A549 (cell line): Measurements from ENCODE around the gene LRP5. TPM values are rescaled to one million over a fixed set of nuclear protein-coding genes. Genes with fewer than 3 reads are reported as not detected.
A peak's percentile ranks its signal among the peaks of the same experiment; 100 is the strongest.

ENCODE experiments used
- ATAC-seq, 2 experiments: fragments of 200-7000 bp in 1 of 2; fragments of >200 bp in 1 of 2; cut with Nextera tagmentation in 1 of 2; cut with Tn5 transposase in 1 of 2; 3 replicates each; pipeline versions ENCODE4 v1.8.0 to v1.9.1; 2018 to 2020; ENCODE audit warnings: mild to moderate bottlenecking in 1 of 2, moderate library complexity in 1 of 2
- CTCF ChIA-PET: fragments of 300-600 bp; sonication (Branson Sonifier 250); formaldehyde crosslinking; extraction: SDS; loops from one replicate; lab custom pipeline; 2021; ENCODE audit warnings: antibody characterized with exemption, inconsistent platforms; lab: Yijun Ruan, JAX
- POLR2A ChIA-PET: fragments of 350-600 bp; formaldehyde crosslinking; extraction: SDS; loops from one replicate; lab custom pipeline; 2021; ENCODE audit warnings: antibody characterized with exemption, inconsistent platforms; lab: Yijun Ruan, JAX
- DNase-seq, 2 experiments: peaks; one replicate each; pipeline versions ENCODE4 v3.0.0 to v3.0.0-alpha.2; 2011 to 2016; ENCODE audit warnings: low read depth in 1 of 2, low spot score in 1 of 2
- FAIRE-seq: peaks from 2 replicates; lab custom pipeline; 2011; peaks lifted over from hg19 to GRCh38; lab: Jason Lieb, UNC
- H3K27ac ChIP-seq, 2 experiments: fragments of >200 bp; sonication (Bioruptor Twin); formaldehyde crosslinking; 3 replicates each; pipeline ENCODE4 v1.5.1; 2016 to 2017
- H3K4me1 ChIP-seq: fragments of >200 bp; sonication (Bioruptor Twin); formaldehyde crosslinking; 3 replicates; pipeline ENCODE4 v1.6.1; 2016
- H3K4me2 ChIP-seq: fragments of >200 bp; sonication (Bioruptor Twin); formaldehyde crosslinking; 3 replicates; pipeline ENCODE4 v1.6.1; 2016
- H3K4me3 ChIP-seq: fragments of >200 bp; sonication (Bioruptor Twin); formaldehyde crosslinking; 3 replicates; pipeline ENCODE4 v1.5.1; 2016
- H3K9me3 ChIP-seq: fragments of >200 bp; sonication (Bioruptor Twin); formaldehyde crosslinking; 3 replicates; pipeline ENCODE4 v1.6.1; 2016
- BHLHE40 ChIP-seq: IDR thresholded peaks from 2 replicates; pipeline ENCODE4 v1.6.1; 2012; ENCODE audit warnings: low read depth, low read length, inconsistent platforms
- CBX8 ChIP-seq: fragments of 200-600 bp; sonication (generic); IDR thresholded peaks from 2 replicates; pipeline ENCODE4 v1.6.1; 2016
- CEBPB ChIP-seq, 2 experiments: fragments of >200 bp in 1 of 2; sonication (Bioruptor Twin) in 1 of 2; formaldehyde crosslinking in 1 of 2; IDR thresholded peaks; 2 replicates each; pipeline ENCODE4 v1.6.1; 2012 to 2016
- CHD4 ChIP-seq: fragments of 200-600 bp; sonication (generic); IDR thresholded peaks from 2 replicates; pipeline ENCODE4 v1.6.1; 2016; ENCODE audit warnings: antibody characterized with exemption, mild to moderate bottlenecking, borderline replicate concordance
- EHF ChIP-seq: fragments of 250-450 bp; sonication (Bioruptor Pico); IDR thresholded peaks from 2 replicates; pipeline ENCODE4 v1.5.0; 2020; ENCODE audit warnings: mild to moderate bottlenecking
- EP300 ChIP-seq, 2 experiments: fragments of >200 bp; sonication (Bioruptor Twin); formaldehyde crosslinking; IDR thresholded peaks; 2 replicates in 1 of 2; 3 replicates in 1 of 2; pipeline ENCODE4 v1.6.1; 2016 to 2017
- ESRRA ChIP-seq: fragments of 150-350 bp; IDR thresholded peaks from 2 replicates; pipeline ENCODE4 v1.6.1; 2014; ENCODE audit warnings: mild to moderate bottlenecking, low read length, borderline replicate concordance
- FOSB ChIP-seq: fragments of 250-450 bp; sonication (Bioruptor Pico); IDR thresholded peaks from 2 replicates; pipeline ENCODE4 v1.5.0; 2020; ENCODE audit warnings: mild to moderate bottlenecking, moderate library complexity
- GATA3 ChIP-seq: IDR thresholded peaks from 2 replicates; pipeline ENCODE4 v1.6.1; 2012; ENCODE audit warnings: borderline replicate concordance
- HEYL ChIP-seq: fragments of 250-450 bp; sonication (Bioruptor Pico); IDR thresholded peaks from 2 replicates; pipeline ENCODE4 v1.8.0; 2021; ENCODE audit warnings: mild to moderate bottlenecking, moderate library complexity
- JUN ChIP-seq, 2 experiments: fragments of >200 bp; sonication (Bioruptor Twin); formaldehyde crosslinking; IDR thresholded peaks; 2 replicates in 1 of 2; 3 replicates in 1 of 2; pipeline ENCODE4 v1.6.1; 2016 to 2017
- KDM5A ChIP-seq: fragments of 200-600 bp; sonication (generic); IDR thresholded peaks from 2 replicates; pipeline ENCODE4 v1.6.1; 2016; ENCODE audit warnings: antibody characterized with exemption, mild to moderate bottlenecking
- MAFK ChIP-seq: fragments of 450-650 bp; IDR thresholded peaks from 2 replicates; pipeline ENCODE4 v1.6.1; 2014; ENCODE audit not compliant: partially characterized antibody
- MAZ ChIP-seq: fragments of 150-350 bp; IDR thresholded peaks from 2 replicates; pipeline ENCODE4 v1.6.1; 2014; ENCODE audit warnings: antibody characterized with exemption, low read depth, low read length, borderline replicate concordance
- MYC ChIP-seq: IDR thresholded peaks from 2 replicates; pipeline ENCODE4 v1.6.1; 2012; ENCODE audit warnings: mild to moderate bottlenecking, inconsistent platforms, low read length, improper control_type of control experiment, borderline replicate concordance
- NFE2L2 ChIP-seq: fragments of 150-350 bp; conservative IDR thresholded peaks from 2 replicates; pipeline ENCODE4 v1.6.1; 2014; ENCODE audit warnings: low read length
- NR3C1 ChIP-seq: fragments of >200 bp; sonication (Bioruptor Twin); formaldehyde crosslinking; IDR thresholded peaks from 3 replicates; pipeline ENCODE4 v1.6.1; 2017
- PHF8 ChIP-seq: fragments of 200-600 bp; sonication (generic); IDR thresholded peaks from 2 replicates; pipeline ENCODE4 v1.6.1; 2016; ENCODE audit warnings: low read depth, mild to moderate bottlenecking, antibody characterized with exemption, moderate library complexity, borderline replicate concordance
- RAD21 ChIP-seq, 2 experiments: fragments of >200 bp in 1 of 2; sonication (Bioruptor Twin) in 1 of 2; formaldehyde crosslinking in 1 of 2; IDR thresholded peaks in 1 of 2; conservative IDR thresholded peaks in 1 of 2; 2 replicates in 1 of 2; 3 replicates in 1 of 2; pipeline ENCODE4 v1.6.1; 2012 to 2018; ENCODE audit warnings: inconsistent platforms in 1 of 2
- RARB ChIP-seq: fragments of 250-450 bp; sonication (Bioruptor Pico); IDR thresholded peaks from 2 replicates; pipeline ENCODE4 v1.8.0; 2021; ENCODE audit warnings: mild to moderate bottlenecking, moderate library complexity
- RCOR1 ChIP-seq: fragments of 150-350 bp; IDR thresholded peaks from 2 replicates; pipeline ENCODE4 v1.6.1; 2014; ENCODE audit warnings: antibody characterized with exemption, low read length, low read depth
- RFX5 ChIP-seq: fragments of 450-650 bp; IDR thresholded peaks from 2 replicates; pipeline ENCODE4 v1.7.1; 2014; ENCODE audit warnings: antibody characterized with exemption, mild to moderate bottlenecking, moderate library complexity
- SMC3 ChIP-seq: fragments of >200 bp; sonication (Bioruptor Twin); formaldehyde crosslinking; IDR thresholded peaks from 3 replicates; pipeline ENCODE4 v1.6.1; 2018; ENCODE audit warnings: inconsistent platforms
- ZC3H11A ChIP-seq: fragments of 450-650 bp; IDR thresholded peaks from 2 replicates; pipeline ENCODE4 v1.6.1; 2014; ENCODE audit warnings: antibody characterized with exemption, mild to moderate bottlenecking
- ZNF302 ChIP-seq: fragments of 250-450 bp; sonication (Bioruptor Pico); IDR thresholded peaks from 2 replicates; pipeline ENCODE4 v1.9.0; 2021; ENCODE audit warnings: inconsistent platforms, mild to moderate bottlenecking, moderate library complexity
- WGBS: methylation state at CpG from one replicate; pipeline ENCODE4 v1.1.6; 2017; ENCODE audit errors: missing lambda C conversion rate; 5-methylcytosine and 5-hydroxymethylcytosine counted together
- polyA plus RNA-seq, 4 experiments: library from polyadenylated mRNA; depleted of rRNA in 3 of 4; stranded (reverse); fragments of >200 nt; fragmentation: RNase III in 1 of 4; extraction: RNeasy Plus Mini Kit Qiagen cat#74134 plus additional on column Dnase treatment in 1 of 4; gene quantifications; 2 replicates in 3 of 4; 3 replicates in 1 of 4; pipeline ENCODE4 v1.2.3, GENCODE V29; 2011 to 2017
- TF ChIP-seq, protein P1 (sequence below): fragments of 250-450 bp; sonication (Bioruptor Pico); IDR thresholded peaks from 2 replicates; pipeline ENCODE4 v1.5.0; 2020; ENCODE audit warnings: low read depth, mild to moderate bottlenecking, moderate library complexity
- TF ChIP-seq, protein P2 (sequence below): fragments of >200 bp; sonication (Bioruptor Twin); formaldehyde crosslinking; IDR thresholded peaks from 3 replicates; pipeline ENCODE4 v1.6.1; 2016
- TF ChIP-seq, protein P3 (sequence below): fragments of >200 bp; sonication (Bioruptor Twin); formaldehyde crosslinking; IDR thresholded peaks from 2 replicates; pipeline ENCODE4 v1.6.1; 2016

Gene LRP5
- polyA plus RNA-seq, 2 of the 4 experiments (the other 2 are of a cell fraction), result 10.9 to 32.3 TPM

DNA sequence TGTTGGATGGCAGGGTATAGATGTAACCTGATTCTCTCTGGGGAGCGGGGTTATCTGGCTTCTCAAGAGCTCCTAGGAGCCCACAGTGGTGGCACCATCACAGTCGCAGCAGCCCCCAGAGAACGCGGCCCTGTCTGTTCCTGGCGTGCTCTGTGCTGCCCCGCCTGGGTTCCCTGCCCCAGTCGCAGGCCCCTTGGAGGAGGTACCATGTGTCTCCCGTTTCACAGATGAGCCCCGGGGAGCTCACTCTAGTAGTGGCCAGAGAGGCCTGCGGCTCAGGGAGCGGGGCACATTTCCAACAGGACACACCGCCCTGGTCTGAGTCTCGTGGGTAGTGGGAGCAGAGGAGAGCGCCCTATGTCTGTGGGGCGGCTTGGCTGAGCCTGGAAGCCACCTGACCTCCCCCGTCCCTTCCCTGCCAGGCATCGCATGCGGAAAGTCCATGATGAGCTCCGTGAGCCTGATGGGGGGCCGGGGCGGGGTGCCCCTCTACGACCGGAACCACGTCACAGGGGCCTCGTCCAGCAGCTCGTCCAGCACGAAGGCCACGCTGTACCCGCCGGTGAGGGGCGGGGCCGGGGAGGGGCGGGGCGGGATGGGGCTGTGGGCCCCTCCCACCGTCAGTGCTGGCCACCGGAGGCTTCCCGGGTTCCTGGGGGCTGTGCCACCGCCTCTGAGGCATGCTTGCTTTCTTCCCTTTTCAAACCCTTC, 127.1 kb downstream of the LRP5 start:
- ChIA-PET POLR2A (no interaction called here), CTCF (interaction anchor here (1.1 to 1.3 kb wide), 5 partner anchors 8 to 142 kb away, joined by 3 to 5 read pairs (median 3); no protein-coding TSS in a partner anchor)
- Histone ChIP-seq H3K4me2 (no peak overlapping the region), H3K9me3 (no peaks in the 10 kb centered on the region), H3K4me3 (no peak overlapping the region), H3K4me1 (peaks cover 17% of the 10 kb centered on the region), H3K27ac (no peak overlapping the region)
- FAIRE-seq, result no peak
- no peak for DNase-seq
- TF ChIP-seq NFE2L2 (no peak), MYC (no peak), PHF8 (no peak), EP300 (IDR thresholded peaks at IDR 0.05) (no peak), SMC3 (no peak)
- 85% methylated on average over 20 of the region's 38 CpGs for WGBS
- ATAC-seq, result peak in 1 of 2 experiments; percentile 16; a peak in 2 of 6 replicates

DNA sequence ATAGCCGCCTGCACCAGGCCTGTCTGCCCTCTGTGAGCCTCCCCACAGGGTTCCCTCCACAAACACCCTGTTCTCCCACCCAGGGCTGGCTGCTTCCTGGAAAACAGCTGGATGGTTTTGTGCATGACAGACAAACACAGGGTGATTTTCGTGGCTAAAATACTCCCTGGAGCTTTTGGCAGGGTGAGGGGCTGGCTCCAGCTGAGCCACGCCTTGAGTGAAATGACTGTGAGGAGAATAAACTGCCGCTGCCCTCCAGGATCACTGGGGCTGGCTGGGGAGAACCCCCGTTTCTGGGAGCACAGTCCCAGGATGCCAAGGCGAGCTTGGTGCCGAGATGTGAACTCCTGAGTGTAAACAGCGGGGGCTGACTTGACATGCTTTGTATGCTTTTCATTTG, 127.8 kb downstream of the LRP5 start:
- no peak for DNase-seq
- H3K4me1 ChIP-seq, result peaks cover 17% of the 10 kb centered on the region
- CTCF ChIA-PET, result interaction anchor here (1.2 to 1.4 kb wide), 2 partner anchors 8 to 57 kb away, joined by 3 to 5 read pairs; no protein-coding TSS in a partner anchor
- ATAC-seq, result no peak
- POLR2A ChIA-PET, result no interaction called here
- WGBS, result 91% methylated on average over 7 of the region's 8 CpGs
- no peak for FAIRE-seq
- TF ChIP-seq, protein P1, sequence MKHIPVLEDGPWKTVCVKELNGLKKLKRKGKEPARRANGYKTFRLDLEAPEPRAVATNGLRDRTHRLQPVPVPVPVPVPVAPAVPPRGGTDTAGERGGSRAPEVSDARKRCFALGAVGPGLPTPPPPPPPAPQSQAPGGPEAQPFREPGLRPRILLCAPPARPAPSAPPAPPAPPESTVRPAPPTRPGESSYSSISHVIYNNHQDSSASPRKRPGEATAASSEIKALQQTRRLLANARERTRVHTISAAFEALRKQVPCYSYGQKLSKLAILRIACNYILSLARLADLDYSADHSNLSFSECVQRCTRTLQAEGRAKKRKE (CRISPR knock-in tag), result no peak
- TF ChIP-seq NFE2L2, result no peak
- TF ChIP-seq RAD21 (conservative IDR thresholded peaks at IDR 0.05 in 1 of 2, IDR thresholded peaks at IDR 0.05 in 1 of 2), result no peak
- no peak for TF ChIP-seq RARB (CRISPR knock-in tag)
- TF ChIP-seq CEBPB (IDR thresholded peaks at IDR 0.05), result no peak
- TF ChIP-seq, protein P2, sequence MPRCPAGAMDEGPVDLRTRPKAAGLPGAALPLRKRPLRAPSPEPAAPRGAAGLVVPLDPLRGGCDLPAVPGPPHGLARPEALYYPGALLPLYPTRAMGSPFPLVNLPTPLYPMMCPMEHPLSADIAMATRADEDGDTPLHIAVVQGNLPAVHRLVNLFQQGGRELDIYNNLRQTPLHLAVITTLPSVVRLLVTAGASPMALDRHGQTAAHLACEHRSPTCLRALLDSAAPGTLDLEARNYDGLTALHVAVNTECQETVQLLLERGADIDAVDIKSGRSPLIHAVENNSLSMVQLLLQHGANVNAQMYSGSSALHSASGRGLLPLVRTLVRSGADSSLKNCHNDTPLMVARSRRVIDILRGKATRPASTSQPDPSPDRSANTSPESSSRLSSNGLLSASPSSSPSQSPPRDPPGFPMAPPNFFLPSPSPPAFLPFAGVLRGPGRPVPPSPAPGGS, result no peak
- no peak for TF ChIP-seq MAFK
- TF ChIP-seq MYC, result no peak
- no peak for TF ChIP-seq RCOR1
- TF ChIP-seq CBX8, result no peak
- TF ChIP-seq KDM5A, result no peak
- no peak for TF ChIP-seq NR3C1
- no peak for TF ChIP-seq EP300 (IDR thresholded peaks at IDR 0.05)
- no peak for TF ChIP-seq HEYL
- TF ChIP-seq FOSB (CRISPR knock-in tag), result no peak
- TF ChIP-seq, all 56 proteins: peak for 0
- no peaks in the 10 kb centered on the region for H3K9me3 ChIP-seq
- no peak overlapping the region for H3K27ac ChIP-seq
- no peak overlapping the region for H3K4me2 ChIP-seq
- no peak overlapping the region for H3K4me3 ChIP-seq

DNA sequence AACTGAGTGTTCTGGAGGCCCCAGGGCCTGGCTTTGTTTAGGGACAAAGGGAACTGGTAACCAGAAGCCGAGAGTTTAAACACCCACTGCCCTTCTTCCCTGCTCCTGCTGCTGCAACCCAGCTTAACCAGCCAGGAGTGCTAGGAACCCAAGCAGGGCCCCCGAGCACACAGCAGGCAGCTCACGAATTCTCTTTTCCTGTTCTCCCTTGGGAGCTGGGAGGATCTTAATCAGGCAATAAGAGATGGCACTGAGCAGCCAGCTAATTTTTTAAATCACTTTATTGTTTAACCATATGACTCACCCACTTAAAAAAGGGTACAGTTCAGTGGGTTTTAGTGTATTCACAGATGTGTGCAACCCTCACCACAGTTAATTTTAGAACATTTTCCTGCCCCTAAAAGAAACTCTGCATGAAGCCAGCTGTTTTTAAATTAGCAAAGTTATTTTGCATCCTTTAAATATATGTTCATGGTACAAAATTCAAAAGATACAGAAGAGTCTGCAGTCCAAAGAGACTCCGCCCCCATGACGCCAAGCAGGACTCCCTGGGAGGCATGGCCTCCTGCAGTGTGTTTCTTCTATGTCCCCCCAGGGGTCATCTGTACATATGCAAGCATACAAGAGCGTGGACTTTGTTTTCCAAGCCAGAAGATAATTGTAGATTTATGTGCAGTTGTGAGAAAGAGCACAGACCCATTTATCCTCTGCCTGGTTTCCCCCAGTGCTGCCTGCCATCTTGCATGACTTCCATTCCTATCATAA, 129.3 kb downstream of the LRP5 start:
- Histone ChIP-seq H3K27ac (no peak overlapping the region), H3K9me3 (no peaks in the 10 kb centered on the region), H3K4me2 (no peak overlapping the region), H3K4me3 (no peak overlapping the region), H3K4me1 (peaks cover 17% of the 10 kb centered on the region)
- FAIRE-seq (no peak), ATAC-seq (no peak), DNase-seq (no peak)
- CTCF ChIA-PET, result interaction anchor here (0.7 to 1.4 kb wide), 5 partner anchors 8 to 145 kb away, joined by 3 to 5 read pairs (median 3); no protein-coding TSS in a partner anchor
- TF ChIP-seq, protein P1 (CRISPR knock-in tag), result no peak
- no peak for TF ChIP-seq EHF (CRISPR knock-in tag)
- TF ChIP-seq MAFK, result no peak
- no peak for TF ChIP-seq GATA3
- no peak for TF ChIP-seq MYC
- TF ChIP-seq, protein P2, result no peak
- TF ChIP-seq MAZ, result no peak
- no peak for TF ChIP-seq ZC3H11A
- TF ChIP-seq ZNF302 (CRISPR knock-in tag), result no peak
- no peak for TF ChIP-seq ESRRA
- TF ChIP-seq BHLHE40, result no peak
- no peak for TF ChIP-seq JUN (IDR thresholded peaks at IDR 0.05)
- TF ChIP-seq, protein P3, sequence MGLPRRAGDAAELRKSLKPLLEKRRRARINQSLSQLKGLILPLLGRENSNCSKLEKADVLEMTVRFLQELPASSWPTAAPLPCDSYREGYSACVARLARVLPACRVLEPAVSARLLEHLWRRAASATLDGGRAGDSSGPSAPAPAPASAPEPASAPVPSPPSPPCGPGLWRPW, result no peak
- no peak for TF ChIP-seq RFX5
- TF ChIP-seq CHD4, result no peak
- no peak for TF ChIP-seq RAD21 (conservative IDR thresholded peaks at IDR 0.05 in 1 of 2, IDR thresholded peaks at IDR 0.05 in 1 of 2)
- WGBS, result 70% methylated on average over 6 of the region's 6 CpGs
- POLR2A ChIA-PET, result interaction anchor here (1.2 kb wide), 1 partner anchor 18 kb away, joined by 4 read pairs; no protein-coding TSS in a partner anchor
